ENCODE results near the gene URM1. TPM values are rescaled to one million over a fixed set of nuclear protein-coding genes. Genes with fewer than 3 reads are reported as not detected.

URM1 gene
- total and polyA plus RNA-seq, 7 donors = 16.3 to 73.3 (median 25.1) TPM

DNA sequence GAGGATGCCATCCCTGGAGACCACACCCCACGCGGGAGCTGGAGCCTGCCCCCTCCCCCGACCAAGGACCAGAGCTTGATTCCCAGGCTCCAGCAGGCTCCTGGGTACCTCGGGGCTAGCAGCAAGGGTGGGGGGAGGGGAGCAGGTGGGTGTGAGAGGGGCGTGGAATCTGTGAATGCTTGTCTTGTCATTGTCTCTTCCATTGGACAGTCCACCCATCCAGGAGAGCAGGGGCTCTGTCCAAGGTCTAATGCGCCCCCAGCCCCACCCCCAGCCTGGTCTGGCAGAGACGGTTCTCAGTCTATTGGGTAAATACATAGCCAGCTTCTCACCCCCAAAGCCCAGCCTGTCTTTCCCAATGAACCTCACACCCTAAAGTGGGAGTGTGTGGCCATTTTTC is 22.8 kb downstream of the URM1 start:
- H3K4me1 ChIP-seq = peaks cover 0 to 7% (median 2%) of the 10 kb centered on the region in 4 donors
- H3K9me3 ChIP-seq = no peaks in the 10 kb centered on the region
- H3K27me3 ChIP-seq = peaks cover 0 to 28% (median 0%) of the 10 kb centered on the region in 3 donors
- TF ChIP-seq EP300 (IDR thresholded peaks at IDR 0.05) = no peak
- TF ChIP-seq POLR2AphosphoS5 (IDR thresholded peaks at IDR 0.05) = no peak
- TF ChIP-seq POLR2A (IDR thresholded peaks at IDR 0.05) = no peak
- TF ChIP-seq CTCF (IDR thresholded peaks at IDR 0.05) = no peak
- DNase-seq = no peak
- H3K4me3 ChIP-seq = no peak overlapping the region
- H3K36me3 ChIP-seq = peaks cover 0 to 41% (median 20%) of the 10 kb centered on the region in 4 donors
- no peak overlapping the region for H3K27ac ChIP-seq
- intact Hi-C loops (cut with DNase I) = no loop called here
- WGBS, 2 donors = 57 to 70% methylated on average over 7 of the region's 7 CpGs

DNA sequence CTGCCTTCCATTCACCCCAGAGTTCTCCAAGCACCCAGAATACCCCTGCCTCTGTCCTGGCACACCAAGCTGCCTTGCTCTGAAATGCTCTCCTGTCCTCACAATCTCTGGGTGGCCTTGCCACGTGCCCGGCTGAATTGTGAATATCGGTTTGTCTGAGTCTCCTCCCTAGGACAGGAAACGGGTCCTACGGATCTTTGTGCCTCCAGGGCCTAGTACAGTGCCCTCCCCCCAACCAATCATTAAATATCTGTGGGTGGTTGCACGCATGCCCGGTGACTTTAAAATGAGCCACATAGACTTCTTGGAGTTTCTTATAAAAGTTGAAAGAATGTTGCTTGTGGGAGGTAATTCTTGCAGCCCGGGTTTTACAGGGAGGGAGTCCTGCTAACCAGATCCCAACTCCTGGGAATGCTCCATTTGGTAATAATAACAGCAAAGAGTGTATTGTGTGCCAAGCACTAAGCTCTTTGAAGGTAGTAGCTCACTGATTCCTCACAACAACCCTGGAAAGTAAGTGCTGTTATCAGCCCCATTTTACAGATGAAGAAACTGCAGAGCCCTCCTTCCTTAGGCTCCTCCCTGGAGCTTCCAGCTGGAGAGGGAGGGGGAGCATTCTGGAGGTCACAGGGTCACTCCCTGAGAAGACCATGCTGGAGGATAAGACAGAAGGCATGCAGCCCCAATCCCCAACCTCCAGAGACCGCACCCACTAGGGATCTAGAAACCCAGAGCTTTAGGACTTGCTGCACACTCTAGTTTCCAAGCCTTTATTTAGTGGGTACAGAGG is 23.4 kb downstream of the URM1 start:
- intact Hi-C loops (cut with DNase I) = no loop called here
- Histone ChIP-seq H3K4me1 (peaks cover 0 to 7% (median 2%) of the 10 kb centered on the region in 4 donors), H3K4me3 (no peak overlapping the region), H3K27ac (no peak overlapping the region), H3K36me3 (peaks cover 0 to 35% (median 15%) of the 10 kb centered on the region in 4 donors), H3K27me3 (peaks cover 0 to 28% (median 0%) of the 10 kb centered on the region in 3 donors), H3K9me3 (no peaks in the 10 kb centered on the region)
- 62 to 72% methylated on average over 9 of the region's 9 CpGs for WGBS, 2 donors
- no peak for TF ChIP-seq CTCF (IDR thresholded peaks at IDR 0.05)
- no peak for TF ChIP-seq POLR2A (IDR thresholded peaks at IDR 0.05)
- no peak for TF ChIP-seq POLR2AphosphoS5 (IDR thresholded peaks at IDR 0.05)
- no peak for TF ChIP-seq EP300 (IDR thresholded peaks at IDR 0.05)
- no peak for DNase-seq

GRCh38 chr9:128396970-128397613 is 25.9 kb downstream of the URM1 start:
- WGBS, 2 donors = 8 to 10% methylated on average over 19 of the region's 19 CpGs
- intact Hi-C loops (cut with DNase I) = no loop called here
- H3K4me3 ChIP-seq = no peak overlapping the region
- no peak for TF ChIP-seq EP300 (IDR thresholded peaks at IDR 0.05)
- no peak for TF ChIP-seq POLR2A (IDR thresholded peaks at IDR 0.05)
- TF ChIP-seq POLR2AphosphoS5 (IDR thresholded peaks at IDR 0.05) = no peak
- no peak for TF ChIP-seq CTCF (IDR thresholded peaks at IDR 0.05)
- H3K27ac ChIP-seq = peak overlapping the region in 1 of 4 donors; percentile 45
- peaks cover 0 to 10% (median 7%) of the 10 kb centered on the region in 4 donors for H3K36me3 ChIP-seq
- H3K4me1 ChIP-seq = peaks cover 0 to 7% (median 2%) of the 10 kb centered on the region in 4 donors
- no peak for DNase-seq
- peaks cover 0 to 28% (median 0%) of the 10 kb centered on the region in 3 donors for H3K27me3 ChIP-seq
- no peaks in the 10 kb centered on the region for H3K9me3 ChIP-seq

DNA sequence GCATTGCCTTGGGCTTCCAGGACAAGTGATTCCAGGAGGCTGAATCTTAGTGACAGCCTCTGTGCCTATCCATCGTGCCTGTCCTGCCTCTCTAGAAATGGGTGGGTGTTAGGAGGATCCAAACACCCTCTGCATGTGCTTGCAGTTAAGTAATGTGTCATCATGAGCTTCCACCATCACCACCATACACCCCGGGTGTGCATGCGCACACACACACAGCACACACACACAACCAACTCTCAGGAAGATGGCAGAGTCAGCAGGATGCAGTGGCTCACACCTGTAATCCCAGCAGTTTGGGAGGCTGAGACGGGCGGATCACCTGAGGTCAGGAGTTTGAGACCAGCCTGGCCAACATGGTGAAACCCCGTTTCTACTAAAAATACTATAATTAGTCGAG is 26.7 kb downstream of the URM1 start:
- WGBS, 2 donors = 60 to 73% methylated on average over 7 of the region's 7 CpGs

More for the DNA sequence above, 26.7 kb downstream of the URM1 start:
- Histone ChIP-seq H3K4me3 (no peak overlapping the region), H3K27ac (peak overlapping the region in 1 of 4 donors; percentile 27), H3K4me1 (peaks cover 0 to 7% (median 2%) of the 10 kb centered on the region in 4 donors), H3K9me3 (no peaks in the 10 kb centered on the region), H3K27me3 (peaks cover 0 to 27% (median 0%) of the 10 kb centered on the region in 3 donors), H3K36me3 (peaks cover 0 to 2% (median under 1%) of the 10 kb centered on the region in 4 donors)
- DNase-seq = no peak
- intact Hi-C loops (cut with DNase I) = no loop called here
- no peak for TF ChIP-seq EP300 (IDR thresholded peaks at IDR 0.05)
- TF ChIP-seq POLR2A (IDR thresholded peaks at IDR 0.05) = no peak
- TF ChIP-seq CTCF (IDR thresholded peaks at IDR 0.05) = no peak
- no peak for TF ChIP-seq POLR2AphosphoS5 (IDR thresholded peaks at IDR 0.05)

Data from sigmoid colon (tissue), 7 donors.